ENCODE results near the gene NPFF.

- TF ChIP-seq REST (IDR thresholded peaks at IDR 0.05), result no peak
- TF ChIP-seq JUND (IDR thresholded peaks at IDR 0.05), result no peak
- no peak for TF ChIP-seq CTCF (IDR thresholded peaks at IDR 0.05; ENCODE audit: low read depth, low read length, missing input control)
- no peak for TF ChIP-seq MAX (IDR thresholded peaks at IDR 0.05)
- no peak for TF ChIP-seq YY1 (IDR thresholded peaks at IDR 0.05)
- TF ChIP-seq FOXA1 (IDR thresholded peaks at IDR 0.05), result no peak
Measured at GRCh38 chr12:53480491-53481442, 26.5 kb downstream of the NPFF start.

Data from liver (tissue), 3 donors.